ENCODE data around the gene PHRF1. TPM values are rescaled to one million over a fixed set of nuclear protein-coding genes. Genes with fewer than 3 reads are reported as not detected.

Gene PHRF1
- total RNA-seq, 4 donors from 2014 or later = 24.5 to 38.2 (median 28.7) TPM

- no CpG with 5 or more reads among the region's 16 CpGs for WGBS
- no peak for DNase-seq (ENCODE audit: extremely low spot score)
- Histone ChIP-seq H3K27me3 (peaks cover 14 to 72% (median 38%) of the 10 kb centered on the region in 4 donors), H3K9me3 (no peaks in the 10 kb centered on the region), H3K36me3 (no peaks in the 10 kb centered on the region), H3K4me3 (no peak overlapping the region), H3K4me1 (peaks cover 15 to 20% (median 20%) of the 10 kb centered on the region in 4 donors), H3K27ac (replicated peaks in 1 of 4) (no peak overlapping the region)
- intact Hi-C loops (cut with DNase I) = no loop called here
- no peak for TF ChIP-seq EP300 (IDR thresholded peaks at IDR 0.05)
- no peak for TF ChIP-seq POLR2A (IDR thresholded peaks at IDR 0.05; ENCODE audit: low read depth)
- TF ChIP-seq POLR2AphosphoS5 (IDR thresholded peaks at IDR 0.05) = no peak
- TF ChIP-seq CTCF (IDR thresholded peaks at IDR 0.05) = no peak
Measured at GRCh38 chr11:551131-551530, 25.1 kb upstream of the PHRF1 start.

GRCh38 chr11:551596-551995 lies 24.7 kb upstream of the PHRF1 start:
- no peaks in the 10 kb centered on the region for H3K9me3 ChIP-seq
- TF ChIP-seq EP300 (IDR thresholded peaks at IDR 0.05) = no peak
- no peak for TF ChIP-seq POLR2AphosphoS5 (IDR thresholded peaks at IDR 0.05)
- TF ChIP-seq CTCF (IDR thresholded peaks at IDR 0.05) = no peak
- TF ChIP-seq POLR2A (IDR thresholded peaks at IDR 0.05; ENCODE audit: low read depth) = no peak
- H3K27me3 ChIP-seq = peaks cover 19 to 77% (median 42%) of the 10 kb centered on the region in 4 donors
- intact Hi-C loops (cut with DNase I) = no loop called here
- no peaks in the 10 kb centered on the region for H3K36me3 ChIP-seq
- no peak overlapping the region for H3K4me3 ChIP-seq
- no peak overlapping the region for H3K27ac ChIP-seq (replicated peaks in 1 of 4)
- no peak for DNase-seq (ENCODE audit: extremely low spot score)
- WGBS = 74% methylated on average over 6 of the region's 12 CpGs
- H3K4me1 ChIP-seq = peaks cover 17 to 25% (median 23%) of the 10 kb centered on the region in 4 donors

GRCh38 chr11:553083-553987 lies 22.9 kb upstream of the PHRF1 start:
- Histone ChIP-seq H3K27me3 (peaks cover 19 to 94% (median 50%) of the 10 kb centered on the region in 4 donors), H3K4me1 (peaks cover 17 to 25% (median 23%) of the 10 kb centered on the region in 4 donors), H3K4me3 (no peak overlapping the region), H3K9me3 (no peaks in the 10 kb centered on the region), H3K36me3 (no peaks in the 10 kb centered on the region), H3K27ac (replicated peaks in 1 of 4) (no peak overlapping the region)
- intact Hi-C loops (cut with DNase I) = no loop called here
- DNase-seq (ENCODE audit: extremely low spot score) = no peak
- WGBS = 78% methylated on average over 12 of the region's 27 CpGs
- TF ChIP-seq POLR2AphosphoS5 (IDR thresholded peaks at IDR 0.05) = no peak
- TF ChIP-seq EP300 (IDR thresholded peaks at IDR 0.05) = no peak
- TF ChIP-seq CTCF (IDR thresholded peaks at IDR 0.05) = no peak
- no peak for TF ChIP-seq POLR2A (IDR thresholded peaks at IDR 0.05; ENCODE audit: low read depth)

- no peaks in the 10 kb centered on the region for H3K36me3 ChIP-seq
Measured at GRCh38 chr11:553988-554340, 22.3 kb upstream of the PHRF1 start.

More at GRCh38 chr11:553988-554340, 22.3 kb upstream of the PHRF1 start:
- 79% methylated on average over 2 of the region's 11 CpGs for WGBS
- Histone ChIP-seq H3K27ac (replicated peaks in 1 of 4) (no peak overlapping the region), H3K27me3 (peaks cover 19 to 99% (median 50%) of the 10 kb centered on the region in 4 donors), H3K4me1 (peaks cover 17 to 25% (median 23%) of the 10 kb centered on the region in 4 donors), H3K9me3 (no peaks in the 10 kb centered on the region), H3K4me3 (no peak overlapping the region)
- no peak for DNase-seq (ENCODE audit: extremely low spot score)
- intact Hi-C loops (cut with DNase I) = no loop called here
- TF ChIP-seq POLR2A (IDR thresholded peaks at IDR 0.05; ENCODE audit: low read depth) (no peak), CTCF (IDR thresholded peaks at IDR 0.05) (no peak)

All from esophagus muscularis mucosa (tissue), 4 donors.